GM18508 (cell line): ENCODE measurements around the gene ARHGAP45.

Experiments used
- ATAC-seq: cut with Tn5 transposase; IDR thresholded peaks from one replicate; pipeline ENCODE4 v1.9.1; 2021; ENCODE audit warnings: moderate number of reproducible peaks; ENCODE audit not compliant: insufficient read depth, unreplicated experiment

ARHGAP45 gene

DNA sequence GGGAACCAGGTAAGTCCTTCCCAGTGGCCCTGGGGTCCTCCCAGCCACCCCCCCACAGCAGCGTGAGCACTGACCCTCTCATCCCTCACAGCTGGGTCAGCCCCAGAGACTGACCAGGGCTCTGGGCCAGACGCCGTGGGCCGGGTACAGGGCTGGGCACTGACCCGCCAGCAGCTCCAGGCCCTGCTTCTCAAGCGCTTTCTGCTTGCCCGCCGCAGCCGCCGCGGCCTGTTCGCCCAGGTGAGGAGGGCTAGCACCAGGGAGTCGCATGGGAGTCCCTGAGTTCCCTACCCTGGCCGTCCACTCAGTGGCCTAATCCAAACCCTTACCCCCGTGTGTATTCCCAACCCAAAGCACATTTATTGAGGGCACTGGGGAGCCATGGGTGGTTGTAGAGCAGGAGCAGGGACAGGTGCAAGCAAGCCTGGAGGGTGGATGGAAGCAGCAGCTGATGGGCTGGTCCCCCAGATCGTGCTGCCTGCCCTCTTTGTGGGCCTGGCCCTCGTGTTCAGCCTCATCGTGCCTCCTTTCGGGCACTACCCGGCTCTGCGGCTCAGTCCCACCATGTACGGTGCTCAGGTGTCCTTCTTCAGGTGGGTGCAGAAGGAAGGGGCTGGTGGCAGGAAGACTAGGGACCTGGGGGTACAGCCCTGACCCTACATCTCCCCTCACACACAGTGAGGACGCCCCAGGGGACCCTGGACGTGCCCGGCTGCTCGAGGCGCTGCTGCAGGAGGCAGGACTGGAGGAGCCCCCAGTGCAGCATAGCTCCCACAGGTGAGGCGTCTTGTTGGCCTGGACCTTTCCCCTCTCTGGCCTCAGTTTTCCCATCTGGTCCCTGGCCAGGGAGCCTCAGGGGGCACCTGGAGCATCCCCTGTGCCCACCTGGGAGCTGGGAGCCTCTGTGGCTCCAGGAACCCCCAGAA lies 12.6 kb upstream of the ARHGAP45 start:
- no peak for ATAC-seq

GRCh38 chr19:1055028-1055425 lies 11.9 kb upstream of the ARHGAP45 start:
- no peak for ATAC-seq

- no peak for ATAC-seq
These were observed 10.9 kb upstream of the ARHGAP45 start for GRCh38 chr19:1055886-1056620.

DNA sequence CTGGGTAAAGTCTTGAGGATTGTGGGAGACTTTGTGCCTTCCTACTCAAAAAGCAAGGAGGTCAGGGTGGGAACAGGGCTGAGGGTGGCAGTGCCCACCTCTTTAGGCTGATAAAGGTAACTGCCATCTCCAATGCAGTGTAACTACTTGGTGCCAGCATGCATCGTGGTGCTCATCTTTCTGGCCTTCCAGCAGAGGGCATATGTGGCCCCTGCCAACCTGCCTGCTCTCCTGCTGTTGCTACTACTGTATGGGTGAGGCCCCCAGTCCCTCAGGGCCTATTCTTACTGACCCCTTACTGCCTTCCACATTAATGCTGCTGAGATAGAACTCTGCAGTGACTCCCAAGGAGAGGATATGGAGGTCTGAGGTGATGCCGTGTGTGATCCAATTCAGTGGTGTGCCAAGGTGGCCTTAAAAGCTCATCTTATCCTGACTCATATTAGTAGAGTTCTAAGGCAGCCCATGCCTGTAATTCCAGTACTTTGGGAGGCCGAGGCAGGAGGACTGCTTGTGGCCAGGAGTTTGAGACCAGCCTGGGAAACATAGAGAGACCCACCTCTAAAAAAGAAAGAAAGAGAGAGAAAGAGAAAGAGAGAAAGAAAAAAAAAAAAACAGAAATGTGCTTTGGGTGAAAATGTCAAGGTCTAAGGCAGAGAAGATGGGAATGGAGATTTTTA lies 9.7 kb upstream of the ARHGAP45 start:
- ATAC-seq = no peak

- no peak for ATAC-seq
These were observed 8.9 kb upstream of the ARHGAP45 start for GRCh38 chr19:1058112-1058511.

DNA sequence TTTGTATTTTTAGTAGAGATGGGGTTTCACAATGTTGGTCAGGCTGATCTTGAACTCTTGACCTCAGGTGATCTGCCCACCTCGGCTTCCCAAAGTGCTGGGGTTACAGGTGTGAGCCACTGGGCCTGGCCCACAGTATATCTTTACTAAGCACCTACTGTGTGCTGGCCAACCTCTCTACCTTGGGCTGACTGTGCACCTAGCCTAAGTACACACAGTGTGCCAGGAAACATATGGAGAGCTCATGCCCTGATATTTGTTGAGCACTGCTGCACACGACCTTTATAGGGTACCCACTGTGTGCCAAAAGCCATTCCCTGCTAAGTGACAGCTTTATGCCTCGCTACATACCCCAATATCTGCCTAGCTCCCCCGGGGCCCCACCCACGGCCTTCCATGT lies 6.3 kb upstream of the ARHGAP45 start:
- no peak for ATAC-seq

GRCh38 chr19:1061987-1062386 lies 5.0 kb upstream of the ARHGAP45 start:
- no peak for ATAC-seq

DNA sequence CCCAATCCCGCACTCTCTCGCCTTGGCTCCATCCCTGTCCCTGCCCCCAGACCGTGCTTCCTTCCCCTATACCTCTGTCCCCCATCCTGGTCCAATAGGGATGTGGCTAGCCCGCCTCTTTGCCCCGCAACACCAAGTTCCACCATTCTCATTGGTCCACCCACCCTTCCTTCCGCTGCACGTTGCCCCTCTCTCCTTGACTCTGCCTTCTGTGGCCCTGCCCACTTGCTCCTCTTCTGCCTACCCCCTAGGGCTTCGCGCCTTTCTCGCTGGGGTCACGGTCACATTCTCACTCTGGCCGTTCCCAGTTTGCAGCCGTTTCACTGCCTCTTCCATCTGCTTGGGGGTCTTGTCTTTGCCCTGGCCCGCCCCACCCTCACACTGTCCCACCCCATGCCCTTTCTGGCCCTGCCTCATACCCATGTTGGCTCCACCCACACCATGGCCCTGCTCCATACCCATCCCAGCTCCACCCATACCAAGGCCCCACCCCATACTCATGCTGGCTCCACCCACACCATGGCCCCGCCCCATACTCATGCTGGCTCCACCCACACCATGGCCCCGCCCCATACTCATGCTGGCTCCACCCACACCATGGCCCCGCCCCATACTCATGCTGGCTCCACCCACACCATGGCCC lies 4.5 kb upstream of the ARHGAP45 start:
- no peak for ATAC-seq

DNA sequence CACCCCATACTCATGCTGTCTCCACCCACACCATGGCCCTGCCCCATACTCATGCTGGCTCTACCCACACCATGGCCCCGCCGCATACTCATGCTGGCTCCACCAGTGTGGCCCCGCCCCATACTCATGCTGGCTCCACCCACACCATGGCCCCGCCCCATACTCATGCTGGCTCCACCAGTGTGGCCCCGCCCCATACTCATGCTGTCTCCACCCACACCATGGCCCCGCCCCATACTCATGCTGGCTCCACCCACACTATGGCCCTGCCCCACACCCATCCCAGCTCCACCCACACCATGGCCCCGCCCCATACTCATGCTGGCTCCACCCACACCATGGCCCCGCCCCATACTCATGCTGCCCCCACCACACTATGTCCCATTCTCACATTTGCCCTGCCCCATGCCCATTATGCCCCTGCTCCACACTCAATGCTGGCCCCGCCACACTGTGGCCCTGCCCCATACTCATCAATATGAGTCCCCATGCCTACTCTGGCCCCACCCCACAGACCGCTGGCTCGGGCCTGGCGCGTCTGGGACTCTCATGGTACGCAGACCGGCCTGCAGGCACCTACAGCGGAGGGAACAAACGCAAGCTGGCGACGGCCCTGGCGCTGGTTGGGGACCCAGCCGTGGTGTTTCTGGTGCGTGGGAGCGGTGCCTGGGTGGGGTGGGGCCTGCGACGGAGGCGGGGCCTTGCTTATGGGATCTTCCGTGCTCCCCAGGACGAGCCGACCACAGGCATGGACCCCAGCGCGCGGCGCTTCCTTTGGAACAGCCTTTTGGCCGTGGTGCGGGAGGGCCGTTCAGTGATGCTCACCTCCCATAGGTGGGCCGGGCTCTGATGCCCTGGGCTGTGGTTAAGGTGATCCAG lies 3.7 kb upstream of the ARHGAP45 start:
- no peak for ATAC-seq

DNA sequence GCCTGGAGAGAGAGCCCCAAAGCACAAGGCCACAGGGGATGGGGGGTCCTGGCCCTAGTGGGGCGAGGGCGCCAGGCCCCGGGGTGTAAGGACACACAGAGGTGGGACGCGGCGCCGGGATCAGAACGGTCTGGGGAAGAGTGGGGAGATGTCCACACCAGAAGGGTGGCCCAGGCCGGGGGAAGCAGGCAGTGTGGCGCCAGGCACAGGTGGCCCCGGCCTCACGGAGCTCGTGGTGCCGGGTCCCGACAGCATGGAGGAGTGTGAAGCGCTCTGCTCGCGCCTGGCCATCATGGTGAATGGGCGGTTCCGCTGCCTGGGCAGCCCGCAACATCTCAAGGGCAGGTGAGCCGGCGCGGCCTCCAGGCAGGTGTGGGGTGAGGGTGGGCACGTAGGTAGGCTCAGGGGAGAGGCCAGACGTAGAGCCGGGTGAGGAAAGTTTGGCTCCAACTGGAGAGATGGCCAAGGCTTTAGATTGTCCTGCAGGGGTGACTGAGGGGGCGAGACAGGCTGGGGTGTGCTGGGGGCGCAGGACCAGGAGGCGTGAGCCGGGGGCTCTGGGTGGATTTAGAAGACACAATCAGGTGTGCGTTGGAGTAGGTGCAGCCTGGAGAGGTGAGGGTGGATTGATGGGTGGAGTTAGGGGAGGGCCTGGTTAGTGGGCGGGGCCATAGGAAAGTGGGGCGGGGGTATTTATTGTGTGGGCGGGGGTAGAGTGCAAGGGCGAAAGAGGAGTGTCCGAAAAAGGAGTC lies 2.9 kb upstream of the ARHGAP45 start:
- ATAC-seq = no peak

- no peak for ATAC-seq
These were observed 2.0 kb upstream of the ARHGAP45 start for GRCh38 chr19:1064661-1065605.

DNA sequence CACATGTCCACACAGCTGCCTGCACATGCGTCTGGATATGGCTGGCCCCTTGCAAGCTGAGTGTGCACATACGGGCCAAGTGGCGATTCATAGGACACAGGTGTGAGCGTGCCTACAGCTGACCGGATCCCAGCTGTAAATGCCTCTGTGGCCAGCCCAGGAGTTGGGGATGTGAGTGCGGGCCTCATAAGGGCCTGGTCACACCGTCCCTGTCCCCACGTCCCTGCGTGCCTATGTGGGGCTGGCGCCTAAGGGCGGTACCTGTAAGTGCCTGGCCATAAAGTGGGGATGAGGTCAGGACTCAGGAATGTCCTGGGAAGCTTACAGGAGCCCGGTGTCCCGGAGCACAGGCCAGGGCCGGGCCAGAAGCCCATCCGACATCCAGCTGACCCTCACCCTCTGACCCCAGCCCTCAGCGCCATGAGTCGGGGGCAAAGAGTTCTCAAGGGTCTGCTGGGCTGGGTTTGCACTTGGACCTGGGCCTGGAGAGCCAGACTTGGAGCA lies 1.3 kb upstream of the ARHGAP45 start:
- ATAC-seq = no peak

DNA sequence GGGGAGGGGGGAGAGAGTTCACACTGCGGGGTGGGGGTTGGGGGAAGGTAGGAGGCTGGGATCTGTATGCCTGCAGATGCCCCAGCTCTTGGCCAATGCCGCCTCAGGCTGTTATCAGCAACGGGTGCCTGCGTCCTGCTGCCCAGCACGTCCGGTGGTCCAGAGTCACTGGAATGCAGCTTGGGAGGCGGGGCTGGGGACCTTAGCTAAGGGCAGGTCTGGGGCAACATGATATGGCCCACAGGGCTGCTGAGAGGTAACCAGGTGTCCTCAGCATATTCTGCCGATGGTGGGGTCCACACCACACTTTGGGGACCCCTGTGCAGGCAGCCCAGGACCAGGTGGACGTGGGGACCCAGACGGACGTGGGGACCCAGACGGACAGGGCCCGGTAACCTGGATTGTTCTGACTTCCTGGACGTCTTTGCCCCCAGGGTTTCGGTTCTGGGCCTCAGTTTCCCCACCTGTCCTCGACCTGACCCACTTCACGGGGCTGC lies 668 bp upstream of the ARHGAP45 start:
- no peak for ATAC-seq

GRCh38 chr19:1067341-1067957 lies 482 bp downstream of the ARHGAP45 start:
- ATAC-seq = no peak

GRCh38 chr19:1068009-1069001 lies 1.3 kb downstream of the ARHGAP45 start:
- no peak for ATAC-seq
